Tibial artery (tissue), 4 donors: ENCODE results near the gene FBRSL1.

ENCODE experiments used
- DNase-seq, 2 donors: peaks; one replicate each; pipeline ENCODE4 v3.0.0-alpha.2; 2019
- H3K27ac ChIP-seq, 2 donors: fragments of 200-600 bp; sonication (generic) in 1 of 2; 1 replicate in 1 of 2; 2 replicates in 1 of 2; pipeline ENCODE4 v1.5.1; 2018 to 2019; ENCODE audit warnings: mild to moderate bottlenecking in 1 of 2
- H3K27me3 ChIP-seq, 2 donors: fragments of 200-600 bp; sonication (generic) in 1 of 2; one replicate each; pipeline versions ENCODE4 v1.5.1 to v1.6.0; 2016 to 2019
- H3K36me3 ChIP-seq, 3 donors: fragments of 200-600 bp; sonication (generic) in 2 of 3; one replicate each; pipeline ENCODE4 v1.5.1; 2016 to 2019; ENCODE audit warnings: mild to moderate bottlenecking in 2 of 3
- H3K4me1 ChIP-seq, 4 donors: fragments of 200-600 bp; sonication (generic) in 2 of 4; 1 replicate in 3 of 4; 2 replicates in 1 of 4; pipeline ENCODE4 v1.5.1; 2016 to 2019
- H3K4me3 ChIP-seq, 2 donors: fragments of 200-600 bp; sonication (generic) in 1 of 2; 1 replicate in 1 of 2; 2 replicates in 1 of 2; pipeline ENCODE4 v1.5.1; 2018 to 2019; ENCODE audit warnings: mild to moderate bottlenecking in 2 of 2
- H3K9me3 ChIP-seq, 3 donors: fragments of 200-600 bp; sonication (generic) in 1 of 3; one replicate each; pipeline ENCODE4 v1.5.1; 2016 to 2019
- intact Hi-C: fragments of 100-400 bp; cut with DNase I; formaldehyde crosslinking; loops from one replicate; pipeline ENCODE4 v1.15.0; 2023; ENCODE audit warnings: low total_unique reads
- TF ChIP-seq, protein P1 (sequence below), 2 experiments: fragments of 200-600 bp in 1 of 2; fragments of 450-650 bp in 1 of 2; IDR thresholded peaks; one replicate each; pipeline ENCODE4 v1.5.1; 2017 to 2019; ENCODE audit warnings: antibody characterized with exemption in 2 of 2, mild to moderate bottlenecking in 1 of 2, moderate library complexity in 1 of 2

The FBRSL1 gene

DNA sequence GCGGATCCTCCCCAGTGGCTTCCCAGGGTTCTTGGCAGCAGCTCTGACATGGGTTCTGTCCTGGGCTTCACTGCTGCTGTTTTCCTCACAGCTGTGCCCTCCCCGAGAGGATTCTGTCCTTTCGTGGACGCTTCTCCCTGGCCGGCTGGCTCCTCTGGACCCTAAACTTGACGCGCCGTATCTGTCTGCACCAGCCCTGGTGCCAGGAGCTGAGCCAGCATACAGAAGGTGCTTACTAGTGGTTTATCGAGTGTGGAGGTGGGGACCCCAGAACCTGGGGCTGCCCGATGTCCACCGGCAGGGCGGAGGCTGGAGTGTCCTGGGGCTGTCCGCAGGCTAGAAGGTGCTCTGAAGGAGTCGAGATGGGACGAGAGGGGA is 17.2 kb downstream of the FBRSL1 start:
- TF ChIP-seq, protein P1, sequence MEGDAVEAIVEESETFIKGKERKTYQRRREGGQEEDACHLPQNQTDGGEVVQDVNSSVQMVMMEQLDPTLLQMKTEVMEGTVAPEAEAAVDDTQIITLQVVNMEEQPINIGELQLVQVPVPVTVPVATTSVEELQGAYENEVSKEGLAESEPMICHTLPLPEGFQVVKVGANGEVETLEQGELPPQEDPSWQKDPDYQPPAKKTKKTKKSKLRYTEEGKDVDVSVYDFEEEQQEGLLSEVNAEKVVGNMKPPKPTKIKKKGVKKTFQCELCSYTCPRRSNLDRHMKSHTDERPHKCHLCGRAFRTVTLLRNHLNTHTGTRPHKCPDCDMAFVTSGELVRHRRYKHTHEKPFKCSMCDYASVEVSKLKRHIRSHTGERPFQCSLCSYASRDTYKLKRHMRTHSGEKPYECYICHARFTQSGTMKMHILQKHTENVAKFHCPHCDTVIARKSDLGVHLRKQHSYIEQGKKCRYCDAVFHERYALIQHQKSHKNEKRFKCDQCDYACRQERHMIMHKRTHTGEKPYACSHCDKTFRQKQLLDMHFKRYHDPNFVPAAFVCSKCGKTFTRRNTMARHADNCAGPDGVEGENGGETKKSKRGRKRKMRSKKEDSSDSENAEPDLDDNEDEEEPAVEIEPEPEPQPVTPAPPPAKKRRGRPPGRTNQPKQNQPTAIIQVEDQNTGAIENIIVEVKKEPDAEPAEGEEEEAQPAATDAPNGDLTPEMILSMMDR (IDR thresholded peaks at IDR 0.05) = no peak
- H3K27me3 ChIP-seq = no peaks in the 10 kb centered on the region
- H3K4me3 ChIP-seq = peak overlapping the region; percentile 4 to 36
- H3K27ac ChIP-seq = peak overlapping the region; percentile 24
- intact Hi-C loops = no loop called here
- H3K4me1 ChIP-seq = peaks cover 6 to 51% (median 39%) of the 10 kb centered on the region in 4 donors
- no peak for DNase-seq
- peaks cover 13 to 44% (median 34%) of the 10 kb centered on the region in 3 donors for H3K36me3 ChIP-seq
- no peaks in the 10 kb centered on the region for H3K9me3 ChIP-seq

DNA sequence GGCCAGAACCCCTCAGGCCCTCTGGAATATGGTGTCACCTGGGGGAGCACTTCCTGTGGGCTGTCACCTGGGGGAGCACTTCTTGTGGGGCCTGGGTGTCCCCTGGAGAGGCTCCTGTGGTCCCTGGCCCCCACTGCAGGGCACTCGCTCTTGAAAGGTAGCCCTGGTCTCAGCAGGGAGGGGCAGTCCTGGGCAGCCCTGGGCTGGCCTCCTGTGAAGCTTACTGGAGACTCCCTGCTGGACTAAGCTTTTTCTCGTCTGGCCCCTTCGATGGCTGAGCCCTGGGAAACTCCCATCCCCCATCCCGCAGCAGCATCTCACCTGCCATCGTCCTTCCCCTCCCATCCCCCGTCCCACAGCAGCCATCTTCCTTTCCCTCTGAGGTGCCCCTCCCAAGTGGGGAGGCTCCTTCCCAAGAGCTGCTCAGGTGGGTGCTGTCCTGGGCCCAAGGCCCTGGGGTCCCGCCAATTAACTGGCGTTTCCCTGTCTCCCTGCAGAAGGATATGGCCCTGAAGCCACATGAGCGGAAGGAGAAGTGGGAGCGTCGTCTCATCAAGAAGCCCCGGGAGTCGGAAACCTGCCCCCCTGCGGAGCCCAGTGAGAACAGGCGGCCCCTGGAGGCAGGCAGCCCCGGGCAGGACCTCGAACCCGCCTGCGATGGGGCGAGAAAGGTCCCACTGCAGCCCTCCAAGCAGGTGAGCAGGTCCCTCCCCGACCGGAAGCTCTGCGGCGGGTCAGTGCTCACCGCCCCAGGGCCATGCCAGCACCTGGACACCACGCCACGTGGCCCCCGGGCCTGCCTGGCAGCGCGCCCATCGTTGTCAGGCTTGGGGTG is 17.9 kb downstream of the FBRSL1 start:
- Histone ChIP-seq H3K27me3 (no peaks in the 10 kb centered on the region), H3K9me3 (no peaks in the 10 kb centered on the region), H3K27ac (no peak overlapping the region), H3K36me3 (peaks cover 13 to 51% (median 34%) of the 10 kb centered on the region in 3 donors), H3K4me1 (peaks cover 6 to 47% (median 39%) of the 10 kb centered on the region in 4 donors), H3K4me3 (no peak overlapping the region)
- no peak for DNase-seq
- TF ChIP-seq, protein P1 (IDR thresholded peaks at IDR 0.05) = no peak
- intact Hi-C loops = no loop called here

DNA sequence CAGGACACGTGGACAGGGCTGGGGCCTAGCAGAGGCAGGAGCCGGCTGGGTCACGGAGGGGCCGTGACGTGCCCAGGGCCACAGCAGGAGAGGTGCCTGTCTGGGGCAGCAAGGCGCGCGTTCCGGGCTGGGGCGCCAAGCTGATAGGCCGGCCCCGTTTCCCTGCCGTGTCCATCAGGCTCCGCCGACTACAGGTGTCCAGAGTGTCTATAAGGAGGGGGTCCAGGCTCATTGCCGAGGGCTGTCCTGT is 18.5 kb downstream of the FBRSL1 start:
- Histone ChIP-seq H3K27ac (no peak overlapping the region), H3K4me3 (no peak overlapping the region), H3K27me3 (no peaks in the 10 kb centered on the region), H3K9me3 (no peaks in the 10 kb centered on the region), H3K4me1 (peaks cover 6 to 44% (median 37%) of the 10 kb centered on the region in 4 donors), H3K36me3 (peaks cover 13 to 51% (median 34%) of the 10 kb centered on the region in 3 donors)
- intact Hi-C loops = no loop called here
- no peak for DNase-seq
- TF ChIP-seq, protein P1 (IDR thresholded peaks at IDR 0.05) = no peak

DNA sequence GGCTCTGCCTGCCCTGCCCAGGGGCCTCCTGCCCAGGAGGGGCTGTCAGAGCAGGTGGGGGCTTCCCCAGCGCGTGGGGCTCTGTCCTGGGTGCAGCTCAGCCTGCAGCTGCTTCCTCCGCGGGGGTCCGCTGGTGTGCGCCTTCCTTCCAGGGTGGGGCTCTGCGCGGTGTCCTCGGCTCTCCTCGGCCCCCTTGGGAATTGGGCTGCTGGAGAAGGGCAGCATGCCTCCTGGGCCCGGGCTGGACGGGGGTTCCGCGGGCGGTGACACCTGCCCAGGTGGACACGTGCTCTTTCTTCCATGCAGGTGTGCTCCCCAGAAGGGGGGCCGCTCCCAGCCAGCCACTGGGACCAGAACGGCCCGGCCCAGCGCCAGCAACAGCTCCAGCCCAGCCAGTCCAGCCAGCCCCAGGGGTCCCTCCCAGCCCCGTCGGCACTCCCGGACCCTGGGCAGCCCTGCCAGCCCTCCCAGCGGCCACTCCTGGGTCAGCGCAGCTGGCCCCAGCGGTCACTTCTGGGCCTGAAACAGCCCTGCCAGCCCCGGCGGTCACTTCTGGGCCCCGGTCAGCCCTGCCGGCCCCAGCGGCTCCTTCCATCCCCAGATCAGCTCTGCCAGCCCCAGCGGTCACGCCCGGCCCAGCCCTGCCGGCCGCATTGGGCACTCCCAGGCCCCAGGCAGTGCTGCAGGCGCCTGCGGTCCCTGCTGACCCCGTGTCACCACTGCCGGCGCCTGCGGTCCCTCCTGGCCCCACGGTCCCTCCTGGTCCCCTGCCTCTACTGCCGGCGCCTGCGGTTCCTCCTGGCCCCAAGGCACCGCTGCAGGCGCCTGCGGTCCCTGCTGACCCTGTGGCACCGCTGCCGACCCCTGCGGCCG is 19.1 kb downstream of the FBRSL1 start:
- peaks cover 6 to 39% (median 32%) of the 10 kb centered on the region in 4 donors for H3K4me1 ChIP-seq
- no peak for DNase-seq
- no peaks in the 10 kb centered on the region for H3K27me3 ChIP-seq
- TF ChIP-seq, protein P1 (IDR thresholded peaks at IDR 0.05) = no peak
- H3K36me3 ChIP-seq = peaks cover 13 to 56% (median 34%) of the 10 kb centered on the region in 3 donors
- H3K9me3 ChIP-seq = no peaks in the 10 kb centered on the region
- intact Hi-C loops = no loop called here
- no peak overlapping the region for H3K4me3 ChIP-seq
- H3K27ac ChIP-seq = no peak overlapping the region

DNA sequence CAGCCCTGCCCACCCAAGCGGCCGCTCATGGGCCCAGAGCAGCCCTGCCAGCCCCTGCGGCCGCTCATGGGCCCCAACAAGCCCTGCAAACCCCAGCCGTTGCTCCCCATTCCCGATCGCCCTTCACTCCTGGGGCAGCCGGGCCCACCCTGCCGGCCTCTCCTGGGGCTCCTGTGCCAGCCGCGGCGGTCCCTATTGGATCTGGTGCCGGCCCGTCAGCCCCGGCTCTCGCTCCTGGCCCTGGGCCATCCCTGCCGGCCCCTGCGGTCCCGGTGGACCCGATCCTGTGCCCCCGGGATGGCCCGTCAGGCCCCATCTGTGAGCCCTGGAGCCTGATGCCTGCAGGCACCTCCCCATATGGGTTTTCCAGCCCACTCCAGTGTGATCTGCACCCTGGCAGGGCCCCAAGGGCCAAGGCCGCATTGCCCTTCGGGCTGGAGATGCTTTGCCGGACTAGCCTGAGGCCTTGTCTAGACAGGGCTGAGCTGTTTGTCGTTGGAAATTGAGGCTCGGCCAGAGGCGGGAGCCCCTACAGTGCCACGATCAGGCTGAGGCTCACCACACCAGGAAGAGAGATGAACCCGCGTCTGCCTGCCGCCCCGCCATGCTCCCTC is 20.3 kb downstream of the FBRSL1 start:
- no peak overlapping the region for H3K4me3 ChIP-seq
- intact Hi-C loops = no loop called here
- peaks cover 13 to 67% (median 39%) of the 10 kb centered on the region in 3 donors for H3K36me3 ChIP-seq
- H3K27ac ChIP-seq = no peak overlapping the region
- peaks cover 6 to 29% (median 21%) of the 10 kb centered on the region in 4 donors for H3K4me1 ChIP-seq
- H3K9me3 ChIP-seq = no peaks in the 10 kb centered on the region
- TF ChIP-seq, protein P1 (IDR thresholded peaks at IDR 0.05) = no peak
- H3K27me3 ChIP-seq = no peaks in the 10 kb centered on the region
- no peak for DNase-seq
